NCI-H1417 treated with DMSO at 0.1 percent for 48 hours (cell line): ENCODE results near the gene STARD3.

ENCODE experiments used
- DNase-seq: peaks from one replicate; lab custom pipeline; 2025; lab: John Stamatoyannopoulos, UW

STARD3 gene

GRCh38 chr17:39639043-39639442 is 2.1 kb downstream of the STARD3 start:
- no peak for DNase-seq

GRCh38 chr17:39639566-39640458 is 2.9 kb downstream of the STARD3 start:
- DNase-seq = no peak

- no peak for DNase-seq
Observed at GRCh38 chr17:39640591-39641031, 3.7 kb downstream of the STARD3 start.

- DNase-seq = no peak
Observed at GRCh38 chr17:39641097-39641496, 4.2 kb downstream of the STARD3 start.

- no peak for DNase-seq
Observed at GRCh38 chr17:39641883-39642282, 4.9 kb downstream of the STARD3 start.

- no peak for DNase-seq
Observed at GRCh38 chr17:39642291-39643074, 5.5 kb downstream of the STARD3 start.

- no peak for DNase-seq
Observed at GRCh38 chr17:39643271-39643670, 6.3 kb downstream of the STARD3 start.

- DNase-seq = no peak
Observed at GRCh38 chr17:39647256-39647655, 10.3 kb downstream of the STARD3 start.

GRCh38 chr17:39648616-39649366 is 11.8 kb downstream of the STARD3 start:
- DNase-seq = no peak

- no peak for DNase-seq
Observed at GRCh38 chr17:39650121-39650579, 13.2 kb downstream of the STARD3 start.

GRCh38 chr17:39651923-39652586 is 15.1 kb downstream of the STARD3 start:
- no peak for DNase-seq

GRCh38 chr17:39652587-39653315 is 15.8 kb downstream of the STARD3 start:
- DNase-seq = no peak

GRCh38 chr17:39653316-39653661 is 16.3 kb downstream of the STARD3 start:
- no peak for DNase-seq

- DNase-seq = no peak
Observed at GRCh38 chr17:39653662-39654331, 16.9 kb downstream of the STARD3 start.

GRCh38 chr17:39655105-39655504 is 18.2 kb downstream of the STARD3 start:
- no peak for DNase-seq

- DNase-seq = no peak
Observed at GRCh38 chr17:39658346-39658745, 21.4 kb downstream of the STARD3 start.

GRCh38 chr17:39658760-39659159 is 21.8 kb downstream of the STARD3 start:
- no peak for DNase-seq

GRCh38 chr17:39659279-39660010 is 22.5 kb downstream of the STARD3 start:
- no peak for DNase-seq

GRCh38 chr17:39660011-39660360 is 23.0 kb downstream of the STARD3 start:
- DNase-seq = no peak
